ENCODE data around the gene SLC22A4. TPM values are rescaled to one million over a fixed set of nuclear protein-coding genes. Genes with fewer than 3 reads are reported as not detected.

SLC22A4 gene
- total RNA-seq, 1 donor from 2014 or later = 2.2 TPM

- no peak for DNase-seq (ENCODE audit: low spot score)
- intact Hi-C loops (cut with DNase I) = no loop called here
These were observed 74.0 kb downstream of the SLC22A4 start for GRCh38 chr5:132368186-132368585.

GRCh38 chr5:132369007-132369473 lies 74.8 kb downstream of the SLC22A4 start:
- intact Hi-C loops (cut with DNase I) = no loop called here
- no peak for DNase-seq (ENCODE audit: low spot score)

GRCh38 chr5:132369474-132370180 lies 75.4 kb downstream of the SLC22A4 start, which contains the start of gene SLC22A5:
Gene SLC22A5, plus strand, starts transcription at chr5:132369710. Its CDS starts 263 bp downstream, at chr5:132369973.
- intact Hi-C loops (cut with DNase I) = loop anchor here (5.0 kb wide), 1 partner anchor 187 kb away; no protein-coding TSS in a partner anchor
- DNase-seq (ENCODE audit: low spot score) = peak; percentile 89

- intact Hi-C loops (cut with DNase I) = loop anchor here (5.0 kb wide), 1 partner anchor 188 kb away; no protein-coding TSS in a partner anchor
- no peak for DNase-seq (ENCODE audit: low spot score)
These were observed 76.2 kb downstream of the SLC22A4 start for GRCh38 chr5:132370181-132370970.

- intact Hi-C loops (cut with DNase I) = loop anchor here (5.0 kb wide), 1 partner anchor 189 kb away; no protein-coding TSS in a partner anchor
- DNase-seq (ENCODE audit: low spot score) = no peak
These were observed 76.9 kb downstream of the SLC22A4 start for GRCh38 chr5:132370971-132371602.

- intact Hi-C loops (cut with DNase I) = loop anchor here (5.0 kb wide), 1 partner anchor 189 kb away; no protein-coding TSS in a partner anchor
- DNase-seq (ENCODE audit: low spot score) = no peak
These were observed 77.4 kb downstream of the SLC22A4 start for GRCh38 chr5:132371603-132371994.

GRCh38 chr5:132372127-132372526 lies 77.9 kb downstream of the SLC22A4 start:
- intact Hi-C loops (cut with DNase I) = loop anchor here (5.0 kb wide), 1 partner anchor 190 kb away; no protein-coding TSS in a partner anchor
- no peak for DNase-seq (ENCODE audit: low spot score)

- no peak for DNase-seq (ENCODE audit: low spot score)
- intact Hi-C loops (cut with DNase I) = loop anchor here (5.0 kb wide), 1 partner anchor 190 kb away; no protein-coding TSS in a partner anchor
These were observed 78.3 kb downstream of the SLC22A4 start for GRCh38 chr5:132372542-132372941.

- no peak for DNase-seq (ENCODE audit: low spot score)
- intact Hi-C loops (cut with DNase I) = loop anchor here (5.0 kb wide), 1 partner anchor 139 kb away; no protein-coding TSS in a partner anchor
These were observed 81.8 kb downstream of the SLC22A4 start for GRCh38 chr5:132375957-132376356.

GRCh38 chr5:132376694-132377641 lies 82.8 kb downstream of the SLC22A4 start:
- intact Hi-C loops (cut with DNase I) = loop anchor here (5.0 kb wide), 1 partner anchor 140 kb away; no protein-coding TSS in a partner anchor
- DNase-seq (ENCODE audit: low spot score) = no peak

GRCh38 chr5:132377738-132378137 lies 83.5 kb downstream of the SLC22A4 start:
- intact Hi-C loops (cut with DNase I) = loop anchor here (5.0 kb wide), 1 partner anchor 140 kb away; no protein-coding TSS in a partner anchor
- no peak for DNase-seq (ENCODE audit: low spot score)

GRCh38 chr5:132378580-132378979 lies 84.4 kb downstream of the SLC22A4 start:
- intact Hi-C loops (cut with DNase I) = loop anchor here (5.0 kb wide), 1 partner anchor 141 kb away; no protein-coding TSS in a partner anchor
- DNase-seq (ENCODE audit: low spot score) = no peak

- no peak for DNase-seq (ENCODE audit: low spot score)
- intact Hi-C loops (cut with DNase I) = loop anchor here (10.0 kb wide), 1 partner anchor 335 kb away; no protein-coding TSS in a partner anchor
These were observed 85.9 kb downstream of the SLC22A4 start for GRCh38 chr5:132380047-132380446.

GRCh38 chr5:132380741-132381140 lies 86.5 kb downstream of the SLC22A4 start:
- intact Hi-C loops (cut with DNase I) = loop anchor here (10.0 kb wide), 1 partner anchor 334 kb away; no protein-coding TSS in a partner anchor
- DNase-seq (ENCODE audit: low spot score) = no peak

GRCh38 chr5:132381614-132382013 lies 87.4 kb downstream of the SLC22A4 start:
- no peak for DNase-seq (ENCODE audit: low spot score)
- intact Hi-C loops (cut with DNase I) = loop anchor here (10.0 kb wide), 1 partner anchor 333 kb away; no protein-coding TSS in a partner anchor

GRCh38 chr5:132383261-132383660 lies 89.1 kb downstream of the SLC22A4 start:
- DNase-seq (ENCODE audit: low spot score) = no peak
- intact Hi-C loops (cut with DNase I) = loop anchor here (10.0 kb wide), 1 partner anchor 332 kb away; no protein-coding TSS in a partner anchor

- DNase-seq (ENCODE audit: low spot score) = no peak
- intact Hi-C loops (cut with DNase I) = loop anchor here (10.0 kb wide), 1 partner anchor 331 kb away; no protein-coding TSS in a partner anchor
These were observed 89.8 kb downstream of the SLC22A4 start for GRCh38 chr5:132383984-132384383.

- intact Hi-C loops (cut with DNase I) = loop anchor here (5.0 to 10.0 kb wide), 3 partner anchors 38 to 438 kb away; no protein-coding TSS in a partner anchor
- no peak for DNase-seq (ENCODE audit: low spot score)
These were observed 90.4 kb downstream of the SLC22A4 start for GRCh38 chr5:132384506-132385050.
